GM21786 (cell line): ENCODE measurements around the gene QSOX1.

ENCODE experiments used
- ATAC-seq: cut with Tn5 transposase; IDR thresholded peaks from one replicate; pipeline ENCODE4 v1.9.1; 2021; ENCODE audit not compliant: unreplicated experiment

The QSOX1 gene

DNA sequence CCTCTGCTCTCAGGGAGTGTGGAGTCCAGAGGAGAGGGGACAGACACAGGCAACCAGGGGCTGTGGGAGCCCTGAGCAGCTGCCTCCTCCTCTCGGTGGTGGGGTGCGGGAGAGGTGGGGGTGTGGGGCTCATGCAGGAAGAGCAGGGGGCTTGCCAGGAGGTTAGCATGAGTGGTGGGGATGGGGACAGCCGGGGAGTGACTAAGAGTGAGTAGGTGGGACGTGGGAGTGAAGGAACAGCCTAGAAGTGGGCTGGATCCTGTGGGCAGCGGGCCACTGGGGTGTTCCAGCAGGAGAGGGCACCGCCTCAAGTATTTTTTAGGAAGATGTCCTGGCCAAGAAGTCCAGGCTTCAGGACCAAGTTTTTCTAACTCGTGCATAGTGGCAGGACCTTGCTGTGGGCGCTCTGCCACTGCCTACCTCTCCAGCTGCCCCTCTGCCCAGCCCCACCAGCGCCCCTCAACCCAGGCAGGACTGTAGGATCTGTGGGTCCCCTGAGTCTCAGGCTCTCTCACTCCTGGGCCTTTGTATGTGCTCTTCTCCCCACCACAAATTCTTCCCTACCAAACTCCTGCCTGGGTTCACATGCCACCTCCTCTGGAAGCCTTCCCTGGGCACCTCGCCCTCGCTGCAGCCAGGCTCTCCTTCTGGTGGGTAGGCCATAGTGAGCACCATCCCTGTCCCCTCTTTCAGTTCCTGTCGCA lies 56.6 kb downstream of the QSOX1 start:
- no peak for ATAC-seq

DNA sequence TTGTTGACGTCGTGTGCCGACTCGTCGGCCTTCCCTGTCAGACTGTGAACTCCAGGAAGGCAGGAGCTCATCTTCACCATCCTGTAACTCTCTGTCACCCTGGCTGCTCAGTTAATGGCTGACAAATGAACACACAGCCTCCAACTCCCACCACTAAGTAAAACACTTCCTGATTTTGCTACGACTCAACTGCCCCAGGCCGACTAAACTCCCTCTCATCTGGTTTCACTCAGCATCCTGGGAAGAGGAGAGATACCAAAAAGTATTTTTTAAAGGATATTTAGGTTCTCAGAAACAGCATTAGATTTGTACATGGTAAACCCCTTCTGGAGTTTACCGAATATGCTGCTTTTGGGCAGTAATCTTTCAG lies 57.2 kb downstream of the QSOX1 start:
- ATAC-seq = no peak

GRCh38 chr1:180213401-180214170 lies 58.9 kb downstream of the QSOX1 start:
- no peak for ATAC-seq

GRCh38 chr1:180215856-180216625 lies 61.4 kb downstream of the QSOX1 start:
- ATAC-seq = no peak

- no peak for ATAC-seq
Measured at GRCh38 chr1:180217006-180217405, 62.3 kb downstream of the QSOX1 start.

DNA sequence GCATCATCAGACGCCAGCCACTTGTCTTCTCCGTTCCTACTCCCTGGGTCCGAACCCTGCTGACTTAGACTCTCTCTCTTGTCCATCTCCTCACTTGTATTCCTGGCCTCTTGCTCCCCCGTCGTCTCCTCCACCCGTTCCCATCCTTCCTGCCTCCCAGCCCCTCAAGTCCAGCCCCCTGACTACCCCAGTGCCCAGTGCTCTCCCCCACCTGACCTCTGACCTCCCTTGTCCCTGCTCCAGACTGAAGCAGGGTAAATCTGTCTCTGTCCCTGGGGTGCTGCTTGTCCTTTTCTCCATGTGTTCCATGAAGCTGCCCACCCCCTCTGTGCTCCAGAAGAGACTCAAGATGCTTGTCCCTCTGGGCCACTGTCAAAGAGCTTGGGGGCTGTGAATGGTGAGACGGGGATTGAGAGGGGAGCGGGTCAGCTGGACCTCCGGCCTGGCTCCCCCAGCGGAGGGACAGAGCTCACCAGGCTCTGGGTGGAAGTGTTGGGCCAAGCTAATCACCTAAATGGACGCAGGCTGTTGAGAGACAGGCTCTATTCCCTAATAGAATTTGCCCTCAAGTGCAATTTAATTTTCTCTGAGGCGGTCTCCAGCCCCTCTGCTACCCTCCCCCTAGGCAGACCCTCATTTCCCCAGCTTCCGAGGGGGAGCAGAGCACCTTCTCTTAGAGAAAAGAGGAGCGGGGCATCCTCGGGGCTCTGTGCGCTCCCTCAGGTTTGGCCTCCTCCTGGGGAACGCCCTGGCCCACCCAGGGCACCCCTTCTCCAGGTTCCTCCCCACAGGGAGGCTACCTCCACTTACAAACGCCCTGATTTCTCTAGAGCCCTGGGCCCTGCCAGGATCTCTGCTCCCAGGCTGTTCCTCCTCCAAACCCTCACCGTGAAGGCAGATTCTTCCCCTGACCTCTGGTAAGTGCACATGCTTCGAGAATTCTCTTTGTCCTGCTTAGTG lies 64.4 kb downstream of the QSOX1 start:
- no peak for ATAC-seq

DNA sequence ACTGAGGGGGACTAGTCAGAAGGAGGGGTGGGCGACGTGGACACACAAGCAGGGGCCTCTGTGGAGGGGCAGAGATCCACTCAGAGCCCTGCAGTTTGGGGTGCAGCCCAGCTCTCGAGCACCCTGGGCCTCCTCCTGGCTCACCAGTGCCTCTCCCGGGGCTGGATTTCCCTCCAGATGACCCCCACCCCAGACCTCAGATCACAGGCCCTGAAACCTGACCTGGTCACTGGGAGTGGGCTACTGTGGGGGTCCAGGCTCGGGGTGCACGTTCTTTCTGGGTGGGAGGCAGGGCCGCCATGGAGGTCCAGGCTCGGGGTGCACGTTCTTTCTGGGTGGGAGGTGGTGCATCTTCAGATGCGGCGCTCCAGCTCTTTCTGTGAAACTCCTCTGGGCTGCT lies 65.1 kb downstream of the QSOX1 start:
- ATAC-seq = no peak

GRCh38 chr1:180221462-180221861 lies 66.8 kb downstream of the QSOX1 start:
- no peak for ATAC-seq

GRCh38 chr1:180224902-180225301 lies 70.2 kb downstream of the QSOX1 start:
- ATAC-seq = no peak

DNA sequence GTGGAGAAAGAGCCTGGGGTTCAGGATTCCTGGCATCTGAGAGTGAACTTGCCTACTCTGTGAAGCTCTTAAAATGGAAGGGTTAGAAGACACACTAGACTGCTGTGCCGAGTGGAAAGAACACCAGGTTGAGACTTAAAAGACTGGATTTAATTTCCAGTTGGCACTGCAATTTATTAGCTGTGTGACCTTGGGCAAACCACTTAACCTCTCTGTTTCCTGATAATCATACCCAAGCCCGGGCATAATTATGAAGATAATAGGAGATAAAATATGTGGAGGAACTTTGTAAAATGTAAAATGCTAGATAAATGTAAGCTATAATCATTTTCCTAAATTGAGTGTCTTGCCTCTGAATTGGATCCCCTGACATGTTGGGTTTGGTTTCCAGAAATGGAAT lies 70.7 kb downstream of the QSOX1 start:
- ATAC-seq = no peak

DNA sequence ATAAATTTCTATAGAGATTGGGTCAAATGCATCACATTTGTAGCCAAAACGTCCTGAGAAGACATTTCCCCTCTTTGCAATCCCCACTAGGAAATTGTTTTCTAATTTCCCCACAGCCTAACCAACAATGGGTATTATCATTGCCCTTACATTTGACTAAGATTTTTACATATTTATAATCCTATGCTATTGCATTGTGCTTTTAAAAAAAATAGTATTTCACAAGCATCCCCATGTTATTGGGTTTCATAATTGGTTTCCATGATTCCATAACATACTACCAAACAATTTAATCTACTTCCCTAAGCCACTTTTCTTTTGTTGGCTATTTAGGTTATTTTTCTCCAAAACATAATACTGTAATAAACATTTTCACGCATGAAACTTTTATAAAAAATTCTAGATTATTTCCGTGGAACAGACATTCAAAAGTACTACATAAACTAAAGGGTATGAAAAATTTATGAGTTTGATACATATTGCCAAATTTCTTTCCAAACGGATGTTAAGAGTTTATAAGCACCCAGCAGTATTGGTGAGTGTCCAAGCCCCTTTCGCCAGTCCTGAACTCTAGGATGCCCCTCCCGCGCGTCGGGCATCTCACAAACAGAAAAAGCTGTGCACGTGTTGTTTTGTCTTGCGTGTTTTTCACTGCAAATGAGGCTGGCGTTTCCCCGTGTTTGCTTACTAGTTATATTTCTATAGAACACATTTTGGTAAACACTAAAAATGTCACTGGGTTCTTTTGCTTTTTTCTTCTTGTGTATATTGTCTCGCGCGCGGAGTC lies 73.4 kb downstream of the QSOX1 start:
- no peak for ATAC-seq

- no peak for ATAC-seq
Measured at GRCh38 chr1:180228648-180229482, 74.2 kb downstream of the QSOX1 start.

GRCh38 chr1:180229483-180230415 lies 75.1 kb downstream of the QSOX1 start, which contains the start of gene LHX4:
Gene LHX4 (plus strand): TSS chr1:180230264. CDS start chr1:180230530, 266 bp downstream.
- ATAC-seq = no peak

DNA sequence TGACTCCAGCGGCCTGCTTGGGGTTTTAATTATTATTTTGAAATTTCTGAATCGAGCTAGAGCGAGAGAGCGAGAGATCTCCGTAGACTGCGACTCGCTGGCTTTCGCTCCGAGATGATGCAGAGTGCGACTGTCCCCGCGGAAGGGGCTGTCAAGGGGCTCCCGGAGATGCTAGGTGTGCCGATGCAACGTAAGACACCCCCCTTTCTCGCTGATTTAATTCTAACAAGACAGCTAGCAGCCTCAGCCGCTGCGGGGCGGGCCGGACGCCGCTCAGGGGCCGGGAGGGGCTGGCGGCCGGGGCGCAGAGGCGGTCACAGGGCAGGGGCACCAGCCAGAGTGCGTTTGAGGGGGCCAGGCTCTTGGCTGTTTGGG lies 75.7 kb downstream of the QSOX1 start:
- no peak for ATAC-seq

DNA sequence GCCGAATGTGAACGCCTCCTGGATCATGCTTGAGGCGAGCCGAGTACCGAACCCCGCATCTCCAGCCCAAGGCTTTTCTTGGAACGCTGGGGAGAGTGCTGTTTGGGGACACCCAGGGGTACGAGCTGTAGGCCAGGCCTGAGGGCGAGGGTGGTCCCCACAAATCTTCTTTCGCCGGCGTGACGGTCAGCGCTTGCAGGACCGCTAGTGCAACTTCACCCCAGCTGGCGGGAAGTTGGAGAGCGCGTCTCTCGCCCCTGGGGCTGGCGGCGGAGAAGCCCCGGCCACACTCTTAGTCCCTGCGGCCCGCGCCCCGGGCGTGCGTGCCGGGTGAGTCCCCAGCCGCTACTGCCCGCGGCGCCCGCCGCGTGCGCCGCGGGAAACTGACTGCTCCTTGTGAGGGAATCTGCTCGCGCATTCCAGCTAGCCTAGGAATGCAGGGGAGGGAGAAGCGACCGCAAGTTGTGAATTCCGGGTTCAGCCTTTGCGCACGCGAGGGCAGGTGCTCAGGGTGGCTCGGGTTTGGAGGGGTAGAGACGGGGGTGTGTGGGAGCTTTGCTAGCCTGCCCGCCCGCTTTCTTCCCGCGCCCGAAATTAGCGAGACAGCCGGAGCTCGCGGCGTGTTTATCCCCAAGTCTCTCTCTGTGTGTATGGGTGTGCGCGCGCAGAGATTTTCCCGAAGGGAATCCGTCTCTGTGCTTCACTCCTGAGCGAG lies 76.3 kb downstream of the QSOX1 start:
- no peak for ATAC-seq

- no peak for ATAC-seq
Measured at GRCh38 chr1:180231506-180231921, 76.8 kb downstream of the QSOX1 start.

GRCh38 chr1:180231936-180232335 lies 77.3 kb downstream of the QSOX1 start:
- ATAC-seq = no peak
